ENCODE results near the gene ZNF226. TPM values are rescaled to one million over a fixed set of nuclear protein-coding genes. Genes with fewer than 3 reads are reported as not detected.
"Not testable (repeated sequence)": the region's sequence is repeated elsewhere in the genome, so short reads cannot be mapped to it uniquely, and the experiment has no call there.

ZNF226 gene
- total and polyA plus RNA-seq, 8 donors: 9.3 to 49.2 (median 18.2) TPM

DNA sequence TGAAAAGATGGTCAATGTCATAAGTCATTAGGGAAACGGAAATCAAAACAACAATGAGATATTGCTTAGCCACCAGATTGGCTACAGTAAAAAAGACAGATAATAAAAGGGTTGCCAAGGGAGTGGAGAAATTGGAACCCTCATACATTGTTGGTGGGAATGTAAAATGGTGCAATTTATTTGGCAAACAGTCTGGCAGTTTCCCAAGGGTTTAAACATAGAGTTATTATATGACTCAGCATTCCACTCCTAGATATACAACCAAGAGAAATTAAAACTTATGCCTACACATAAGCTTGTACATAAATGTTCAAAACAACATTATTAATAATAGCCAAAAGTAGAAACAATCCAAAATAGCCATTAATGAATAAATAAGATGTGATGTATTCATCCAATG lies 37.6 kb downstream of the ZNF226 start:
- H3K4me3 ChIP-seq: no peak overlapping the region
- H3K9me3 ChIP-seq: peaks cover 0 to 77% (median 53%) of the 10 kb centered on the region in 4 donors
- H3K27ac ChIP-seq: no peak overlapping the region
- no peak for DNase-seq
- H3K36me3 ChIP-seq: peaks cover 0 to 5% (median 0%) of the 10 kb centered on the region in 4 donors
- intact Hi-C loops (cut with DNase I; ENCODE audit: low total_unique reads): no loop called here
- H3K4me1 ChIP-seq: no peaks in the 10 kb centered on the region
- 74 to 93% (median 88%) methylated on average over 1 of the region's 1 CpG for WGBS, 5 donors
- H3K27me3 ChIP-seq: no peaks in the 10 kb centered on the region
- TF ChIP-seq, protein P1, sequence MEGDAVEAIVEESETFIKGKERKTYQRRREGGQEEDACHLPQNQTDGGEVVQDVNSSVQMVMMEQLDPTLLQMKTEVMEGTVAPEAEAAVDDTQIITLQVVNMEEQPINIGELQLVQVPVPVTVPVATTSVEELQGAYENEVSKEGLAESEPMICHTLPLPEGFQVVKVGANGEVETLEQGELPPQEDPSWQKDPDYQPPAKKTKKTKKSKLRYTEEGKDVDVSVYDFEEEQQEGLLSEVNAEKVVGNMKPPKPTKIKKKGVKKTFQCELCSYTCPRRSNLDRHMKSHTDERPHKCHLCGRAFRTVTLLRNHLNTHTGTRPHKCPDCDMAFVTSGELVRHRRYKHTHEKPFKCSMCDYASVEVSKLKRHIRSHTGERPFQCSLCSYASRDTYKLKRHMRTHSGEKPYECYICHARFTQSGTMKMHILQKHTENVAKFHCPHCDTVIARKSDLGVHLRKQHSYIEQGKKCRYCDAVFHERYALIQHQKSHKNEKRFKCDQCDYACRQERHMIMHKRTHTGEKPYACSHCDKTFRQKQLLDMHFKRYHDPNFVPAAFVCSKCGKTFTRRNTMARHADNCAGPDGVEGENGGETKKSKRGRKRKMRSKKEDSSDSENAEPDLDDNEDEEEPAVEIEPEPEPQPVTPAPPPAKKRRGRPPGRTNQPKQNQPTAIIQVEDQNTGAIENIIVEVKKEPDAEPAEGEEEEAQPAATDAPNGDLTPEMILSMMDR (IDR thresholded peaks at IDR 0.05): no peak
- TF ChIP-seq EP300 (IDR thresholded peaks at IDR 0.05): no peak
- no peak for TF ChIP-seq POLR2AphosphoS5 (IDR thresholded peaks at IDR 0.05)
- no peak for TF ChIP-seq POLR2A (IDR thresholded peaks at IDR 0.05)

DNA sequence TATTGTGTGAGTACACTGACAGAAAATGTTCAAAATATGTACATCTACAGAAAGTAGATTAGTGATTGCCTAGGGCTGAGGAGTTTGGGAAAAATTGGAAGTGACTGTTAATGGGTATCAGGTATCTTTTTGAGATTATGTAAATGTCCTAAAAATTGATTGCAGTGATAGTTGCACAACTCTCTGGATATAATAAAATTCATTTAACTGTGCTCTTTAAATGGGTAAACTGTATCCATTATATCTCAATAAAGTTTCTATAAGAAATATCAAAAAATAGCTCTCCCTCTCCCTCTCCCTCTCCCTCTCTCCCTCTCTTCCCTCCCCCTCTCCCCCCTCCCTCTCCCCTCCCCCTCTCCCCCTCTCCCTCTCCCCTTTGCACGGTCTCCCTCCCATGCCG lies 38.1 kb downstream of the ZNF226 start:
- TF ChIP-seq, protein P1 (IDR thresholded peaks at IDR 0.05): no peak
- TF ChIP-seq POLR2A (IDR thresholded peaks at IDR 0.05): no peak
- TF ChIP-seq POLR2AphosphoS5 (IDR thresholded peaks at IDR 0.05): no peak
- no peak for TF ChIP-seq EP300 (IDR thresholded peaks at IDR 0.05)
- WGBS, 5 donors: 76 to 89% (median 88%) methylated on average over 2 of the region's 2 CpGs; no CpG with 5 or more reads in 2 of the 5 donors
- intact Hi-C loops (cut with DNase I; ENCODE audit: low total_unique reads): no loop called here
- H3K36me3 ChIP-seq: peaks cover 0 to 5% (median 0%) of the 10 kb centered on the region in 4 donors
- peaks cover 0 to 5% (median 1%) of the 10 kb centered on the region in 4 donors for H3K4me1 ChIP-seq
- peaks cover 0 to 77% (median 51%) of the 10 kb centered on the region in 4 donors for H3K9me3 ChIP-seq
- no peak overlapping the region for H3K27ac ChIP-seq
- no peak overlapping the region for H3K4me3 ChIP-seq
- DNase-seq: no peak
- H3K27me3 ChIP-seq: no peaks in the 10 kb centered on the region

DNA sequence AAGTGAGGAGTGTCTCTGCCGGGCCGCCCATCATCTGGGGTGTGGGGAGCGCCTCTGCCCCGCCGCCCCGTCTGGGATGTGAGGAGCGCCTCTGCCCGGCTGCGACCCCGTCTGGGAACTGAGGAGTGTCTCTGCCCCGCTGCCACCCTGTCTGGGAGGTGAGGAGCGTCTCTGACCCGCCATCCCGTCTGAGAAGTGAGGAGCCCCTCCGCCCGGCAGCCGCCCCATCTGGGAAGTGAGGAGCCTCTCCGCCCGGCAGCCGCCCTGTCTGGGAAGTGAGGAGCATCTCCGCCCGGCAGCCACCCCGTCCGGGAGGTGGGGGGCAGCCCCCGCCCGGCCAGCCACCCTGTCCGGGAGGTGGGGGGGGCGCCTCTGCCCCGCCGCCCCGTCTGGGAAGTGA lies 39.0 kb downstream of the ZNF226 start:
- H3K4me3 ChIP-seq; intact Hi-C loops (cut with DNase I; ENCODE audit: low total_unique reads); H3K4me1 ChIP-seq; H3K36me3 ChIP-seq; H3K27ac ChIP-seq; H3K27me3 ChIP-seq; DNase-seq: not testable (repeated sequence)
- 78 to 96% (median 94%) methylated on average over 3 to 31 of the region's 31 CpGs for WGBS, 5 donors
- H3K9me3 ChIP-seq: peaks cover 0 to 71% (median 46%) of the 10 kb centered on the region in 4 donors

DNA sequence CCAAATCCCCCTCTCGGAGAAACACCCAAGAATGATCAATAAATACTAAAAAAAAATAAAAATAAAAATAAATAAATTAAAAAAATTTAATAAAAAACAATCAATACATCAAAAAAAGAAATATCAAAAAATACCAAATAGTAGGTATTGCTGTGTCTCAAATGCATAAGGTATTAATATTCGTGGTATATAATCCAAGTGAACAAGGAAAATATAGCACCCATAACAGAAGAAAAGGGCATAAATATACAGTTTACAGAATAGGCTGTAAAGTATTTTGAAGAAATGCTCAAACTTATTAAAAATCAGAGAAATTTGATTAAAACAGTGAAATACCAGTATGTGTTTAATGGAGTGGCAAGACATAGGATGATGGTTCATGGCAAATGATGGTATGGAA lies 39.9 kb downstream of the ZNF226 start:
- no peaks in the 10 kb centered on the region for H3K36me3 ChIP-seq
- H3K9me3 ChIP-seq: peaks cover 0 to 64% (median 37%) of the 10 kb centered on the region in 4 donors
- peaks cover 0 to 7% (median 3%) of the 10 kb centered on the region in 4 donors for H3K4me1 ChIP-seq
- intact Hi-C loops (cut with DNase I; ENCODE audit: low total_unique reads): no loop called here
- 71 to 85% (median 81%) methylated on average over 2 of the region's 2 CpGs for WGBS, 5 donors
- no peak for DNase-seq
- H3K4me3 ChIP-seq: no peak overlapping the region
- TF ChIP-seq POLR2A (IDR thresholded peaks at IDR 0.05) (no peak), POLR2AphosphoS5 (IDR thresholded peaks at IDR 0.05) (no peak), EP300 (IDR thresholded peaks at IDR 0.05) (no peak)
- TF ChIP-seq, protein P1 (IDR thresholded peaks at IDR 0.05): no peak
- H3K27ac ChIP-seq: no peak overlapping the region
- H3K27me3 ChIP-seq: no peaks in the 10 kb centered on the region

DNA sequence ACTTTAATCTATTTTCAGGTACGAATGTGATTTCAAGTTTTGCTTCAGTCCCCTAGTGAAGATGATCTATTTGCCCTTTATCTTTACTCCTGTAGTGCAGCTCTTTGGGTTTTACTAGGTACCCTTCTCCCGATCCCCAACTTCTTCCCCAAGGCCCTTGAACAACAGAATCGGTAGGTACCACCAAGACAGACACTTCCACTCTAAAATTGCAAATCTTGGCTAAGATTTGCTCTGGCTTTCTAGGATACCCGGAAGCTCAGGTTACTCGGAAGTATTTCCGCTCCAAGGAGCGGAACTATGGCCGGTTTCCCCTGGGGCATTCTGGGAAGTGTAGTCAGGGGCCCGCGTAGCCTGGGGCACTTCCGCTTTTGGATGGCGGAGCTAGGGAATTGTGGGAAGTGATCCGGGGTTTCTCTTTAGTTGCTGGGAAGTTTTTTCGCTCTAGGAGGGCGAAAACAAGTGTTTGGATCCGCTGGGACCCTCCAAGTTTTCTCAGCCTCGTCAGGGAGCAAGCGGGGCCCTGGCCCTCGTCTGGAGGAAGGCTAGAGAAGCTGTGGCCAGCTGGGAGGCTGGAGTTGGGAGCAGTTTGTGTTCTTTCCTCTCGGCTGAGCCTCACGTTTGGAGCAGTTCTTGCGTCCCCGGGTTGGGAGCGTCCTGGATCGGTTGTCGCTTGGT lies 42.4 kb downstream of the ZNF226 start:
- intact Hi-C loops (cut with DNase I; ENCODE audit: low total_unique reads): no loop called here
- Histone ChIP-seq H3K4me1 (peaks cover 0 to 10% (median 4%) of the 10 kb centered on the region in 4 donors), H3K4me3 (peak overlapping the region; percentile 51 to 70 (median 64)), H3K27me3 (no peaks in the 10 kb centered on the region), H3K9me3 (peaks cover 0 to 49% (median 23%) of the 10 kb centered on the region in 4 donors), H3K27ac (peak overlapping the region; percentile 75 to 88 (median 85)), H3K36me3 (no peaks in the 10 kb centered on the region)
- TF ChIP-seq EP300 (IDR thresholded peaks at IDR 0.05) (no peak), POLR2AphosphoS5 (IDR thresholded peaks at IDR 0.05) (peak; percentile 72 to 90 (median 86))
- peak; percentile 87 to 97 for DNase-seq
- 4 to 5% (median 4%) methylated on average over 26 of the region's 26 CpGs for WGBS, 5 donors

Data from stomach (tissue), 9 donors.